Bone marrow (tissue), 2 donors: ENCODE results near the gene GPR142.
A peak's percentile ranks its signal among the peaks of the same experiment; 100 is the strongest.
"Not testable (repeated sequence)": the region's sequence is repeated elsewhere in the genome, so short reads cannot be mapped to it uniquely, and the experiment has no call there.

Experiments
- DNase-seq, 2 donors: peaks; one replicate each; lab custom pipeline; 2025; lab: John Stamatoyannopoulos, UW

GPR142 gene

DNA sequence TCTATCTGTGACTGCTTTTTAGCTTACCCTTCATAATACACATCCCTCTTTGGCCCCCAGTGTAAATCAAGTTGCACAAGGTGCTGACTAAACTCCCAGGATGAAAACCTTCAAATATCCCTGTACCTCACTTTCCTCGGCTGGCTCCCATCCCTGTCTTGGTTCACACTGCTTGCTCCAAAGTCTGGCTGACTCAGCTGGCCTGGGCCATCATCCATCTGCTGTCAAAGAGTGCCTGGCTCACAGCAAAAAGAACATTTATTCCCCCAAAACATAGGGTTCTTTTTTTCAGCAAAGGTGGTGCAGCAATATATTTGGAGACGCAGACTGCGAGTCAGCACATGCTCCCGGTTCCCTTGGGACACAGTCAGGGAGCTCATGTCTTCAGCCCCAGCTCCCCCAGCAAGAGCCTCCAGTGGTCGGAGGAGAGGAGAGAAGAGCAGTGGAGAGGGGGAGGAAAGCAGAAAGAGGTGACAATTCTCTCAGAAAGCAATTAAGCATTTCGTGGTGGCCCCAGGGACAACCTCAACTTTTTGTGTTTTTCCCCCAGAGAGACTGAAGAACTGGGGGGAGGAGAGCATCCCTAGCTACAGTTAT, 26.1 kb downstream of the GPR142 start:
- no peak for DNase-seq

DNA sequence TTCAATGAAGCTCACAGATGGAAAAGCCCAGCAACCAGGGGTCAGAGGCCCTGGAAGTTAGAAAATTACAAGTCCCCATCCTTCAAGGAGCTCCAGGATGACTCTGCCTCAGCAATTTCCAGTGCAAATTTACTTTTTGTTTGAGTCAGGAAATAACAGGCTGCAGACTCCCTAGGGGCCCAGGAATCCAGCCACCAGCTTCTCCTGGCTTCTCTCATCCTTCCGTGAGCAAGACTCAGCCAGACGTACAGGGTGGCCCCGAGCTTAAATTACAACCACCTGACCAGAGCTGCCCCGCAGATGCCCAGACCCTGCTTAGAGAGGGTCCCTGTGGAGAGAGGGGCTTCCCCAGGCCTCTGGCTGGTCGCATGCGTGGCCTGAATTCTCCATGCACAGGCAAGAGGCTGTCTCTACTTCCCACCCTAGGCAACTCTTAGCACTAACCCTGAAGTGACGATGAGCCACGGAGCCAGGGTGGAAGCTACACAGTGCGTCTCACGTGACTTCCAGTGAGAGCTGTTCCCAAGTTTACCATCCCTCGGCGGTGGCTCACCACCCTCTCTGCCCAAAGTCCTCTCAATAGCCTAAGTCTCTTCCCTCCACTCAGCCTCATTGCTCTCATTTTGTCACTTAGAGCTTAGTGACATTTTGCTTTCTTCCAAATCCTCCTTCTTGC, 27.1 kb downstream of the GPR142 start:
- DNase-seq, result no peak

DNA sequence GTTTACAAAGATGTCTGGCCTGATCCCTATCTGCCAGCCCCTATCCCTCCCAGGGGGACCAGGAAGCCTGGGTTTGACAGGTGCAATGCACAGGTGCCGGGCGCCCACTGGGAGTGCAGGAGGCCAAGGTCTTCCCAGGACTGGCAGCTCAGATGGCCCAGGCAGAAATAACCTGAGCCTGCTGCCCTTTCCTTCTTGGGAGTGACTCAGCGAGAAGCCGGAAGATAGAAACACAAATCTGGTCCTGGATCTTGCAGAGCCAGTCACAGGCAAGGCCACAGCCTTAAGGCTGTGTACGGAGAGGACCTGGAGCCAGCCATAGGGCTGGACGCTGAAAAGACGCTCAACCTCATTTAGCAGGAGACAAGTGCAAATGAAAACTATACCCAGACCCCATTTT, 27.7 kb downstream of the GPR142 start:
- no peak for DNase-seq

DNA sequence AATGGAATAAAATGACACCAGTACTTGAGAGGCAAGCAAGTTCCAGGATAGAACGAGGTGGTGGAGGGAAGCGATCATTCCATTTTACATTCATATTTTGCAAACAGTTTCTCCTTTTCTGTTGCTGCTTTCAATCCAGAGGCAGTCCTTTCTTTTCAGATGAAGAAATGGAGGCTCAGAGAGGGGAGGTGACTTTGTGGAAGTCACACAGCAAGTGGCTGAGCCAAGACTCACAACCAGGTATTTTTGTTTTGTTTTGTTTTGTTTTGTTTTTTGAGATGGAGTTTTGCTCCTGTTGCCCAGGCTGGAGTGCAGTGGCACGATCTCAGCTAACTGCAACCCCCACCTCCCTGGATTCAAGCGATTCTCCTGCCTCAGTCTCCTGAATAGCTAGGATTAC, 29.3 kb downstream of the GPR142 start:
- no peak for DNase-seq

DNA sequence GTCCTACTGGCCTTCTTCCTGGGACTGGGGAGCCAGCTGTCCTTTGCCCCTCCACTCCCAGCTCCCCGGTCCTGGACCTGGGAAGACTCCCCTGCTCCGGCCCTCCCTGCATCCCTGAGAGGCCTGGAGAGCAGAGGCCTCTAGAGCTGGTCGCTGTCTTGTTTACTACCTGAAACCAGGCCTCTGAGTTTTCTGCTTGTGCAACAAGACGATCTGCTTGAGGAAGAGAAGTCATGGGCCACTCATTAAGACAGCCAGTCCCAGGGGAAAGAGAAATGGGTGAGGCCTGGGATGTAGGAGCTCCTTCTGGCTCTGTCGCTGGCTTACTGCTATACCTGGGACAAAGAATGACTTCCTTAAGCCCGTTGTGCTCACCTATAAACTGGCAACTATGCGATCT, 34.7 kb downstream of the GPR142 start:
- no peak for DNase-seq

DNA sequence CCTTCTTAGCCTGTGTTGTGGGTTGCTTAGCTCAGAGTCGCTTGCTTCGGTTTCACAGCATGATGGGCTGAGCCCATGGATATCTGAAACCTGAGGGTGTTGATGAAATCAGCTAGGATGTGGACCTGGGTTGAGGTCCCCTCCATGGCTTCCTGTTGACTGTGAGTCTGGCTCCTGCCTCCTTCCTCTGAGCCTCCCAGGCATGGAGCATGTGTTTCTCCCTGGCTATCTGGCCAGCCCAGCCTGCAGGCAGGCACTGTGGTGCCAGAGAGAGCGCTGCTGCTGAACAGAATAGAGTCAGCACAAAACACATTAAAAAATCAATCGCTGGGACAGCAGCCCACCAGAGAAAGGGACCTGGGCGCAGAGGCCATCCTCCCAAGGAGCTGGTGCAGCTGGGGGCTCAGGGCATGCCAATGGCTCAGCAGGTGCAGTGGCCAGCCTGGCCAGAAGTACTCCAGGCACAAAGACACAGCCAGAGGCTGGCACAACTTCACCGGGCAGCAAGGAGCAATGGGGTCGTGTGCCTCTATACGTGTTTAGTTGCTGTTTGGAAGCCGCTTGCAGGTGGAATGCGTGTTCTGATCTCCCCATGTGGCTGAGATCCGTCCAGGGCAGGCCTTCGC, 36.3 kb downstream of the GPR142 start:
- no peak for DNase-seq

DNA sequence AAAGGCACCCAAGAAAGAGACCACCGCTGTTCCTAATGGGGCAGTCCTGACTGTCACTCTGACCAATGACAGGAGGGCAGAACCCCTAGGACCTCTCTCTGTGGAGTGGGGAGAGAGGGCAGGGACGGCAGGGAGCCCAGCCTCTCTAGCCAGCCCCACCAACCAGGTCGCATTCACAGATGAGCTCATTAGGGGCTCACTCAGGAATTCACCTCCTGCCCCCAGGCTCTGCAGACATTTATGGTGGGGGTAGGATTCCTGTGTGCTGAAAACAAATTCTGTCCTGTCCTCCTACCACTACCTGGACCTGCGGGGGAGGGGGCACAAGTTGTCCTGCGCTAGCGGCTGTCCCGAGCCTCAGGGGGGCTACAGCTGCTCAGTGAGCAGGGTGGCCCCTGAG, 36.9 kb downstream of the GPR142 start:
- no peak for DNase-seq

DNA sequence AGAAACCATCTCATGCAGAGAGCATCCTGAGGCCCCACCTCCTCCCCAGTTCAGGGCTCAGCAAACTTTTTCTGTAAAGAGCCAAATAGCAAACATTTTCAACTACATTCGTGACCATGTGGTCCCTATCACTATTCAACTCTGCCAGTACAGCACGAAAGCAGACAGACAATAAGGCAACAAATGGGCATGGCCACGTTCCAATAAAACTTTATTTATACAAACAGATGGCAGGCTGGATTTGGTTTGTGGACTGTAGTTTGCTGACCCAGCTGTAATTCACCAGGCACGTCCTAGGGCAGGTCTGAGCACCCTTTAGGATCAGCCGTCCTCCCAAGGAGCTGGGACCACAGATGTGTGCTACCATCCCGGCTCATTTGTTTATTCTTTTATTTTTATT, 37.5 kb downstream of the GPR142 start:
- DNase-seq, result no peak

DNA sequence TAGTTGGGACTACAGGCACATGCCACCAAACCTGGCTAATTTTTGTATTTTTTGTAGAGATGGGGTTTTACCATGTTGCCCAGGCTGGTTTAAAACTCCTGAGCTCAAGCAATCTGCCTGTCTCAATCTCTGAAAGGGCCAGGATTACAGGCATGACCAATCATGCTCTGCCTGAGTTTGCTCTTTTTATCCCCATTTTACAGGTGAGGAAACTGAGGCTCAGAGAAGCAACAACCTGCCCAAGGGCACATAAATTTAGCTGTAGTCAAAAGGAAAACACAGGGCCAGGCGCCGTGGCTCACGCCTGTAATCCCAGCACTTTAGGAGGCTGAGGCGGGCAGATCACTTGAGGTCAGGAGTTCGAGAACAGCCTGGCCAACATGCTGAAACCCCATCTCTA, 38.0 kb downstream of the GPR142 start:
- not testable (repeated sequence) for DNase-seq

DNA sequence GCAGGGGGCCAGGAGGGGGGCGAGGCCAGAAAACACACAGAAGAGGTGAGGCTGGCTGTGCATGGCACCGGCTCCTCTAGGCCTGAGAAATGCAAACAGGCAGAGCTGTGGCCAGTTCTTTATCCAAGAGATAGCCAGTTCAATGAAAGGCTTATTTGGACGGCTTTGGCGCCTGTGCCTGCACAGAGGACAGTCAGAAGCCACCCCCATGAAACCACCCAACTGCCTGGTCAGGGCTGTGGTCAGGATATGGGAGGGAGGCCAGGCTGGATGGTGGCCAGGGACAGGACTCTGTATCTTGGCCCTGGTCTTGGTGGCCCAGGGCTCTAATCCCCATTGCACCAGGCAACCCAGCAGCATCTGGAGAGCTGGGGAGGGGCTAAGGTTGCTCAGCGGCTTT, 40.1 kb downstream of the GPR142 start:
- no peak for DNase-seq

DNA sequence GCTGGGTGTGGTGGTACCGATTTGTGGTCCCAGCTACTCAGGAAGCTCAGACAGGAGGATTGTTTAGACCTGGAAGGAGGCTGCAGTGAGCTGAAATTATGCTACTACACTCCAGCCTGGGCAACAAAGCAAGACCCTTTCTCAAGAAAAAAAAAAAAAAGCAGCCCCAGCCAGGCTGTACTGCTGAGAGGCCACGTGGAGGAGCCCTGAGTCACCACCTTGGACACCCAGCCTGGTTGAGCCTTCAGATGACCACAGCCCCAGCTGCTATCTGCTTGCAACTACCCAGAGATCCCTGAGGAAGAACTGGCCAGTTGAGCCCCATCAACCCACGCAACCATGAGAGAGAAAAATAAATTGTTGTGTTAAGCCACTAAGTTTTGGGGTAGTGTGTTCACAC, 41.0 kb downstream of the GPR142 start:
- DNase-seq, result no peak

DNA sequence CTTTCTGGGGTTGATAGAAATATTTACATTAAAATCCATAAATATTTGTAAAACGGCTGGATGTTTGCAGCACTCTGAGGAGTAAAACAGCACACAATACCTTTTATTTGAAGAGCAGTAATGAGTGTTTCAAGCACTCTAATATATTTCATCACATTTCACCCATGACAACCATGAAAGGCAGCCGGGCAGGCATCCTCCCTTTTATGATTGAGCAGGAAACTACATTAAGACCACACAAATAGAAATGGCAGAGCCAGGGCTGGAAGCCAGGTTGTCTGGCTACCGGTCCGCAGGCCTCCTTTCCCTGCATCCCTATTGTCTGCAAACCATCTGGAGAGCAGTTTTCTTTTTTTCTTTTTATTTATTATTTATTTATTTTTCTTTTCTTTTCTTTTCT, 41.5 kb downstream of the GPR142 start:
- DNase-seq, result no peak

DNA sequence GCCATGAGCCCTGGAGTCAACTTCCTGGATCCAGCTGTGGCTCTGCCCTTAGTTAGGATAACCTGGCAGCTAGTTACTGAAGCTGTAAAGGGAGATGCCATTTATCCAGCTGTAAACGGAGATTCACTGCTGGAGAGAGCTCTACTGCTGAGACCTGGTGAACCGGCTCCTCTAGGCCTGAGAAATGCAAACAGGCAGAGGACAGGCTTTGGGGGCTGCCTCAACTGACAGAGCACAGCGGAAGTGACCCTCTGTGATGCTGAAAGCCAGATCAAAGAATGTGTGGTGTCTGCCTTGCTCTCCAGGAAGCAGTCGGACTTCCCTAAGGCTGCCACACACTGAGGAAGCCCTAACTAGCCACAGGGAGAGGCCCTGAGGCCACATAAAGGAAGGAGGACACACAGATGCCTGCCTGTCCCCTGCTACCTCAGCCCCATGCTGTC, 42.7 kb downstream of the GPR142 start:
- DNase-seq, result no peak

DNA sequence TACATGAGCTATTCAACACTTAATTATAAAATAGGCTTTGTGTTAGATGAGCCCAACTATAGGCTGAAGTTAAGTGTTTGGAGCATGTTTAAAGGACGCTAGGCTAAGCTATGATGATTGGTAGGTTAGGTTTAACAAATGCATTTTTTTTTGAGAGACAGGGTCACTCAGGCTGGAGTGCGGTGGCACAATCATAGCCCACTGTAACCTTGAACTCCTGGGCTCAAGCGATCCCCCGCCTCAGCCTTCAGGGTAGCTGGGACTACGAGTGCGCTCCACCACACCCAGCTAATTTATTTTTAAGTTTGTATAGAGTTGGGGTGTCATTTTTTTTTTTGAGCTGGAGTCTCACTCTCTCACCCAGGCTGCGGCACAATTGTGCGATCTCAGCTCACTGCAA, 45.3 kb downstream of the GPR142 start:
- no peak for DNase-seq

DNA sequence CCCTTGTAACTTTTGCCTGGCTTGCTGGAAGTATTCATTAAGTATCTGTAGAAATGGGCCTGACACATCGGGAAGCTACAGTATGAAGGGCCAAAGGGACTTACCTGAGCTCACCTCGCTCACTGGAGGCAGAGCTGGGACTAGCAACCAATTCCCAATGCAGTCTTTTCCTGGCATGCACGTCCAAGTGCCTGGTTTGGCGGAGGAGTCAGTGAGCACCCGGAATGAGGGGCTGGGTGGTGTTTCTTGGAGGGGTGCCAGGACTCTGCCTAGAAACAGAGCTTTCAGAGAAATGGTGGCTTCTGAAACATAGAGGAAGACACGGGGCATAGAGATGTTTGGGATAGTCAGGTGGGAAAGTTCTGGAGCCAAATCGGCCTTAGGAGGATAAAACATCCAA, 46.2 kb downstream of the GPR142 start:
- DNase-seq, result no peak

DNA sequence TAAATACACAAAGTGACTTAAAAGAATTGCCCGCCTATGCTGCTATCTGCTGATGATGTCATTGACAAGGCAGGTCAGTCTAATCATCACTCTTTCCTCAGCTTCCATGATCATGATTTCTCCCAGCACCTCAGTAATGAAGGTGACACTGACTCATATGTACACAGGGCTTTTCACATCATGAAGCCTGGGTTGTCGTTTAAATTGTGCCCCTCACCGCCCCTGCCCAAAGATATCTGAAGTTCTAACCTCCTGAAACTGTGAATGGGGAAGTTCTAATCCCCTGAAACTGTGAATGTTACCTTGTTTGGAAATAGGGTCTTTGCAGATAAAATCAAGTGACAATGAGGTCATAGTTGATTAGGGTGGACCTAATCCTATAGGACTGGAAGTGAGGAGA, 47.2 kb downstream of the GPR142 start:
- no peak for DNase-seq

DNA sequence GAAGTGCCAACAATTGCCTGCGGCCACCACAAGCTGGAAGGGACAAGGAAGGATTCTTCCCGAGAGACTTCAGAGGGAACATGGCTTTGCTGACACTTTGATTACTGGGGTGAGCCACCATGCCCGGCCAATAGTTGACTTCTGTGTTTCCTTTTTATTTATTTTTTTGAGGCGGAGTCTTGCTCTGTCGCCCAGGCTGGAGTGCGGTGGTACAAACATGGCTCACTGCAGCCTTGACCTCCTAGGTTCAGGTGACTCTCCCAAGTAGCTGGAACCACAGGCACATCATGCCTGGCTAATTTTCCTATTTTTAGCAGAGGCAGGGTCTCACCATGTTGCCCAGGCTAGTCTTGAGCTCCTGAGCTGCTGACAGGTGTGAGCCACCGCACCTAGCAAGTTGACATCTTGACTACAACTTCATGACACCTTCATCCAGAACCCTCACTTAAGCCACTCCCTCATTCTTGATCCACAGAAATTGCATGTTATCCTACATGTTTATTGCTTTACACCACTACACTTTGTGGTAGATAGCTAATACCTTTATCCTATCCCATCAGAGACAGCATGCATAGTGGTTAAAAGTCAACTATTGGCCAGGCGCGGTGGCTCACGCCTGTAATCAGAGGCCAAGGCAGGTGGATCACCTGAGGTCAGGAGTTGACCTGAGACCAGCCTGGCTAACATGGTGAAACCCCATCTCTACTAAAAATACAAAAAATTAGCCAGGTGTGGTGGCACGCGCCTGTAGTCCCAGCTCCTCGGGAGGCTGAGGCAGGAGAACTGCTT, 48.5 kb downstream of the GPR142 start:
- DNase-seq, result no peak

DNA sequence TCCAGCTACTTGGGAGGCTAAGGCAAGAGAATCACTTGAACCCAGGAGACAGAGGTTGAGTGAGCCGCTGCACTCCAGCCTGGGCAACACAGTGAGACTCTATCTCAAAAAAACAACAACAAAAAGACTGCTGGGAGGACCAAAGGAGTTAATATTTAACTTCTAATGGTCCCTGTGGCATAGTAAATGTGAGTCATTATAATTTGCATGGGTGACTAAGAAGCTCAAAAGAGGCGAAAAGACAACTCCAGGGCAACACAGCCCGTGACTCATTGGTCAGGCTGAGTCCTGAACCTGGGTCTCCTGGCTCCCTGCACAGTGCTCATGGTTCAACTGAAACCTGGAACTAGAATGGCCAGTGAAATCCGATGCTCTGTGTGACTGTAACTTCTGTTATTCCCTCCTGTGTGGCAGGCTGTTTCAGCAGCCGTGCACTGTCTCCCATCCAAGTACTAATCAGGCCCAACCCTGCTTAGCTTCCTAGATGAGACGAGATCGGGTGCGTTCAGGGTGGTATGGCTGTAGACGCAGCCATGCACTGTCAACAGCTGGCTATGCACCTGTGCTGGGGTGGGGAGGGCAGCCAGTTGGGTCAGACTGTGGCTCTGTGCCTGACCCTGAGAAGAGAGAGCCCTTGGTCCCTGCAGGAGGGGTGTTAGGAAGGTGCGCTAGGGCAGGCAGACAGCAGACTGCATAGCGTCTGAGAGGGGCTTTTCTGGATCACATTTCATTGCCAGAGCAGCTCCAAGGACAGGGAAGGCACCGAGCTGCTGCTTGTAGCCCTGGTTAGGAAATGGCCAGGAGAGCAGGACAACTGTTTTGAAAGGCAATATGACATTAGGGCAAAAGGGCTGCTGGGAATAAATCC, 50.1 kb downstream of the GPR142 start:
- peak; percentile 4 for DNase-seq

DNA sequence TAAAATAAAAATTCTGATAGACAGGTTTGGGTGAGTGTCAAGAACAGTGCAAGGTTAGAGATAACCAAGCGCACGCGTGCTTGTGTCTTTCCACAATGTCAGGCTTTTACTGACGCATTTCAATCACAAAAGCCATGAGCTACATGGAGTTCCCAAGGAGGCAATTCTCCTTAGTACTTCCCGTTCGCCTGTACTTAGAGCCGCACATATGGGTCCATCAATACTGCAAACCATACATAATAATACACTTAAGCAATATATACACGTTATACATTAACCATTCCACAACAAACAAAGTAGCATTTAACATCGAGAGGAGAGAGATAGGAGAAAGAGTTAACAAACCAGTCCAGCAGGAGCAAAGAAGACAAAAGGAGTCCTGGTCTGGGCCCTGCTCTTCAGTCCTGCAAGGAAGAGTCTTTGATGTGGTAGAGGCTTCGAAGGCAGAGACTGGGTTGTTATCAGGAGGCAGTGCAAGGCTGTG, 52.7 kb downstream of the GPR142 start:
- no peak for DNase-seq
